Measurements from ENCODE around the gene MGAT4B.
A peak's percentile ranks its signal among the peaks of the same experiment; 100 is the strongest.

The MGAT4B gene

GRCh38 chr5:179825655-179826182 lies 19.1 kb upstream of the MGAT4B start:
- DNase-seq = no peak

- no peak for DNase-seq
These were observed 18.1 kb upstream of the MGAT4B start for GRCh38 chr5:179824745-179825112.

GRCh38 chr5:179823937-179824744 lies 17.5 kb upstream of the MGAT4B start:
- DNase-seq = no peak

GRCh38 chr5:179822444-179822990 lies 15.9 kb upstream of the MGAT4B start:
- no peak for DNase-seq

- DNase-seq = no peak
These were observed 15.4 kb upstream of the MGAT4B start for GRCh38 chr5:179822059-179822432.

- peak; percentile 83 for DNase-seq
These were observed 14.8 kb upstream of the MGAT4B start for GRCh38 chr5:179821298-179822058.

- DNase-seq = peak; percentile 83
These were observed 14.0 kb upstream of the MGAT4B start, which contains the start of gene SQSTM1 for GRCh38 chr5:179820483-179821297. SQSTM1 (plus strand) TSS chr5:179820905; CDS start chr5:179820937, 32 bp downstream.

- DNase-seq = no peak
These were observed 13.4 kb upstream of the MGAT4B start for GRCh38 chr5:179820127-179820482.

GRCh38 chr5:179819296-179820126 lies 12.8 kb upstream of the MGAT4B start:
- DNase-seq = no peak

- DNase-seq = peak; percentile 83
These were observed 12.2 kb upstream of the MGAT4B start for GRCh38 chr5:179818746-179819295.

- no peak for DNase-seq
These were observed 11.5 kb upstream of the MGAT4B start for GRCh38 chr5:179817890-179818745.

GRCh38 chr5:179817470-179817840 lies 10.8 kb upstream of the MGAT4B start:
- DNase-seq = peak; percentile 16

- no peak for DNase-seq
These were observed 10.3 kb upstream of the MGAT4B start for GRCh38 chr5:179816796-179817469.

GRCh38 chr5:179816401-179816795 lies 9.7 kb upstream of the MGAT4B start:
- no peak for DNase-seq

- no peak for DNase-seq
These were observed 9.0 kb upstream of the MGAT4B start for GRCh38 chr5:179815491-179816249.

GRCh38 chr5:179814090-179814489 lies 7.4 kb upstream of the MGAT4B start:
- no peak for DNase-seq

GRCh38 chr5:179812997-179813607 lies 6.4 kb upstream of the MGAT4B start:
- no peak for DNase-seq

- no peak for DNase-seq
These were observed 5.6 kb upstream of the MGAT4B start for GRCh38 chr5:179812135-179812825.
